HCT116 (cell line): ENCODE measurements around the gene NETO1. TPM values are rescaled to one million over a fixed set of nuclear protein-coding genes. Genes with fewer than 3 reads are reported as not detected.

Experiments used
- ATAC-seq: fragments of 200-7000 bp; cut with Tn5 transposase; 2 replicates; pipeline ENCODE4 v1.9.1; 2020; ENCODE audit warnings: mild to moderate bottlenecking, moderate library complexity
- BruUV-seq: library from RNA; stranded (reverse); fragments of 400-500 nt; replicated peaks from 2 replicates; lab custom pipeline; 2021; lab: Mats Ljungman, UMichigan
- CTCF ChIA-PET: fragments of 300-600 bp; sonication (Branson Sonifier 250); formaldehyde crosslinking; loops from one replicate; lab custom pipeline; 2021; ENCODE audit warnings: antibody characterized with exemption; lab: Charles Lee
- POLR2A ChIA-PET: fragments of 300-600, 350-600 bp; sonication (Branson Sonifier 250); formaldehyde crosslinking; loops from one replicate; lab custom pipeline; 2021; ENCODE audit warnings: antibody characterized with exemption; lab: Charles Lee
- RAD21 ChIA-PET, 2 experiments: fragments of 300-600 bp; sonication (Branson Sonifier 250); formaldehyde crosslinking; loops; one replicate each; lab custom pipeline; 2023; ENCODE audit warnings: low total read pairs in 2 of 2; ENCODE audit not compliant: uncharacterized antibody in 2 of 2, unreplicated experiment in 2 of 2, low non-redundant PET in 1 of 2; lab: Charles Lee
- DNase-seq: peaks from one replicate; pipeline ENCODE4 v3.0.0-alpha.2; 2010; ENCODE audit warnings: low read depth, low spot score
- H2AFZ ChIP-seq: fragments of 200-600 bp; shearing (Covaris generic), sonication (generic); 2 replicates; pipeline ENCODE4 v1.6.1; 2017; ENCODE audit warnings: low read depth, mixed run types, mixed read lengths, antibody characterized with exemption, low read length; ENCODE audit not compliant: poor library complexity, severe bottlenecking
- H3K27ac ChIP-seq: 2 replicates; pipeline ENCODE4 v1.5.1; 2012; ENCODE audit warnings: low read depth, low read length
- H3K27me3 ChIP-seq: fragments of 200-600 bp; sonication (generic); 2 replicates; pipeline ENCODE4 v1.6.1; 2016; ENCODE audit warnings: mixed run types, low read length, mixed read lengths; ENCODE audit not compliant: insufficient read depth
- H3K36me3 ChIP-seq, 2 experiments: fragments of 200-500 bp in 1 of 2; fragments of 200-600 bp in 1 of 2; sonication (Bioruptor generic) in 1 of 2; sonication (generic) in 1 of 2; 2 replicates each; pipeline versions ENCODE4 v1.5.1 to v1.6.1; 2014 to 2016; ENCODE audit warnings: low read length in 2 of 2, inconsistent platforms in 1 of 2, mixed read lengths in 1 of 2, mixed run types in 1 of 2; ENCODE audit not compliant: insufficient read depth in 2 of 2, control insufficient read depth in 1 of 2
- H3K4me1 ChIP-seq, 2 experiments: fragments of 200-600 bp in 1 of 2; sonication (generic) in 1 of 2; 2 replicates each; pipeline versions ENCODE4 v1.5.1 to v1.6.1; 2012 to 2017; ENCODE audit warnings: low read length in 2 of 2, inconsistent platforms in 1 of 2, mild to moderate bottlenecking in 1 of 2, mixed read lengths in 1 of 2, mixed run types in 1 of 2, moderate library complexity in 1 of 2; ENCODE audit not compliant: insufficient read depth in 2 of 2, control insufficient read depth in 1 of 2
- H3K4me2 ChIP-seq: fragments of 200-600 bp; sonication (generic); 2 replicates; pipeline ENCODE4 v1.6.1; 2017; ENCODE audit warnings: mixed run types, low read length, mixed read lengths
- H3K4me3 ChIP-seq, 2 experiments: fragments of 200-600 bp in 1 of 2; sonication (generic) in 1 of 2; replicated peaks in 1 of 2; 2 replicates each; pipeline ENCODE4 v1.5.1; 2011 to 2016; ENCODE audit warnings: low read length in 2 of 2, control low read depth in 1 of 2, low read depth in 1 of 2, mild to moderate bottlenecking in 1 of 2, mixed read lengths in 1 of 2, mixed run types in 1 of 2
- H3K79me2 ChIP-seq: fragments of 200-600 bp; sonication (generic); 2 replicates; pipeline ENCODE4 v1.6.1; 2017; ENCODE audit warnings: mild to moderate bottlenecking, mixed run types, low read length, moderate library complexity, mixed read lengths; ENCODE audit not compliant: insufficient read depth
- H3K9ac ChIP-seq: fragments of 200-600 bp; sonication (generic); 2 replicates; pipeline ENCODE4 v1.6.1; 2016; ENCODE audit warnings: low read length, mixed read lengths
- H3K9me2 ChIP-seq: fragments of 200-600 bp; sonication (generic), shearing (Covaris generic); 2 replicates; pipeline ENCODE4 v1.6.1; 2017; ENCODE audit warnings: mixed run types, mild to moderate bottlenecking, moderate library complexity; ENCODE audit not compliant: insufficient read depth
- H3K9me3 ChIP-seq, 2 experiments: fragments of 200-500 bp in 1 of 2; fragments of 200-600 bp in 1 of 2; sonication (Bioruptor generic) in 1 of 2; sonication (generic) in 1 of 2; 2 replicates each; pipeline ENCODE4 v1.6.1; 2014 to 2017; ENCODE audit warnings: low read length in 2 of 2, mixed read lengths in 2 of 2, inconsistent platforms in 1 of 2, low read depth in 1 of 2, mild to moderate bottlenecking in 1 of 2, mixed run types in 1 of 2, moderate library complexity in 1 of 2; ENCODE audit not compliant: control insufficient read depth in 1 of 2, insufficient read depth in 1 of 2
- H4K20me1 ChIP-seq: fragments of 200-600 bp; sonication (generic), shearing (Covaris generic); 2 replicates; pipeline ENCODE4 v1.6.1; 2017; ENCODE audit warnings: mixed run types, mild to moderate bottlenecking, moderate library complexity; ENCODE audit not compliant: insufficient read depth
- CEBPB ChIP-seq: IDR thresholded peaks from 2 replicates; pipeline ENCODE4 v1.6.1; 2012; ENCODE audit warnings: low read depth
- CTCF ChIP-seq, 3 experiments: fragments of 200-600 bp in 1 of 3; sonication (generic) in 1 of 3; IDR thresholded peaks in 2 of 3; conservative IDR thresholded peaks in 1 of 3; 2 replicates each; pipeline ENCODE4 v1.5.1; 2012 to 2017; ENCODE audit warnings: low read depth in 2 of 3, low read length in 2 of 3, antibody characterized with exemption in 1 of 3, borderline replicate concordance in 1 of 3, control low read depth in 1 of 3, mild to moderate bottlenecking in 1 of 3, mixed read lengths in 1 of 3, mixed run types in 1 of 3, moderate library complexity in 1 of 3; ENCODE audit not compliant: insufficient read depth in 1 of 3
- EZH2 ChIP-seq: fragments of 200-600 bp; sonication (generic); IDR thresholded peaks from 2 replicates; pipeline ENCODE4 v1.6.1; 2017; ENCODE audit warnings: antibody characterized with exemption, mixed run types
- EZH2phosphoT487 ChIP-seq: fragments of 200-600 bp; IDR thresholded peaks from 2 replicates; pipeline ENCODE4 v1.6.1; 2018; ENCODE audit warnings: antibody characterized with exemption, borderline replicate concordance
- JUND ChIP-seq: IDR thresholded peaks from 2 replicates; pipeline ENCODE4 v1.6.1; 2012
- POLR2A ChIP-seq: IDR thresholded peaks from 2 replicates; pipeline ENCODE4 v1.7.0; 2011; ENCODE audit warnings: borderline replicate concordance; ENCODE audit not compliant: insufficient read depth, insufficient read length; ENCODE audit errors: extremely low read depth
- POLR2AphosphoS5 ChIP-seq: IDR thresholded peaks from 2 replicates; pipeline ENCODE4 v1.6.1; 2011; ENCODE audit warnings: mild to moderate bottlenecking, low read depth, low read length, moderate library complexity
- RAD21 ChIP-seq: IDR thresholded peaks from 2 replicates; pipeline ENCODE4 v1.6.1; 2012; ENCODE audit warnings: low read depth, mild to moderate bottlenecking
- REST ChIP-seq: IDR thresholded peaks from 2 replicates; pipeline ENCODE4 v1.6.1; 2012; ENCODE audit warnings: low read depth
- SIN3A ChIP-seq: IDR thresholded peaks from 2 replicates; pipeline ENCODE4 v1.6.1; 2012; ENCODE audit warnings: low read depth
- SP1 ChIP-seq: IDR thresholded peaks from 2 replicates; pipeline ENCODE4 v1.6.1; 2012; ENCODE audit warnings: low read depth
- TCF7L2 ChIP-seq: IDR thresholded peaks from 2 replicates; pipeline ENCODE4 v1.7.0; 2011; ENCODE audit warnings: borderline replicate concordance, inconsistent platforms; ENCODE audit not compliant: insufficient read depth, insufficient read length; ENCODE audit errors: extremely low read depth
- YY1 ChIP-seq: IDR thresholded peaks from 2 replicates; pipeline ENCODE4 v1.6.1; 2011; ENCODE audit warnings: low read length, low read depth, moderate library complexity, mild to moderate bottlenecking; ENCODE audit not compliant: insufficient replicate concordance; ENCODE audit errors: extremely low read depth
- ZFX ChIP-seq: fragments of 450-650 bp; IDR thresholded peaks from 2 replicates; pipeline ENCODE4 v1.6.1; 2017
- intact Hi-C: fragments of 100-400 bp; cut with micrococcal nuclease; formaldehyde crosslinking; loops from 2 replicates; pipeline ENCODE4 v1.10.0; 2022
- total RNA-seq: library from RNA; stranded (reverse); gene quantifications from one replicate; pipeline ENCODE4 v1.2.1, GENCODE V29; 2021; ENCODE audit not compliant: unreplicated experiment

The NETO1 gene
- total RNA-seq, 1 experiment from 2014 or later, result not detected

GRCh38 chr18:72898870-72899269 is 31.1 kb upstream of the NETO1 start:
- no peak overlapping the region for H2AFZ ChIP-seq
- no peak for ATAC-seq
- ChIA-PET CTCF (no interaction called here), POLR2A (no interaction called here), RAD21 (no interaction called here)
- H3K4me3 ChIP-seq, result no peak overlapping the region
- H3K27ac ChIP-seq, result no peak overlapping the region
- no peak for TF ChIP-seq CEBPB
- TF ChIP-seq RAD21, result no peak
- no peak for TF ChIP-seq YY1
- no peak for TF ChIP-seq SP1
- TF ChIP-seq REST, result no peak
- no peak for TF ChIP-seq POLR2AphosphoS5
- no peak for TF ChIP-seq CTCF (IDR thresholded peaks at IDR 0.05 in 2 of 3, conservative IDR thresholded peaks at IDR 0.05 in 1 of 3; ENCODE audit: borderline replicate concordance in 1 of 3, insufficient read depth in 1 of 3, low read depth in 2 of 3, low read length in 2 of 3)
- TF ChIP-seq EZH2, result no peak
- no peak for TF ChIP-seq EZH2phosphoT487
- TF ChIP-seq TCF7L2, result no peak
- TF ChIP-seq SIN3A, result no peak
- no peak for TF ChIP-seq JUND
- no peak for TF ChIP-seq ZFX
- no peak for TF ChIP-seq POLR2A
- no peaks in the 10 kb centered on the region for H4K20me1 ChIP-seq
- no peak overlapping the region for H3K9ac ChIP-seq
- intact Hi-C loops, result no loop called here
- no peaks in the 10 kb centered on the region for H3K79me2 ChIP-seq
- H3K9me3 ChIP-seq, result peaks cover 0 to 25% of the 10 kb centered on the region in 2 experiments; a peak in 2 of 4 replicates
- no peaks in the 10 kb centered on the region for H3K27me3 ChIP-seq
- no peaks in the 10 kb centered on the region for H3K36me3 ChIP-seq
- H3K9me2 ChIP-seq, result no peaks in the 10 kb centered on the region
- DNase-seq, result no peak
- no peaks in the 10 kb centered on the region for H3K4me1 ChIP-seq
- H3K4me2 ChIP-seq, result no peak overlapping the region
- no TSS peak for BruUV-seq
